Peyer's patch (tissue), 4 donors: ENCODE measurements around the gene FGF2. TPM values are rescaled to one million over a fixed set of nuclear protein-coding genes. Genes with fewer than 3 reads are reported as not detected.

Source experiments
- DNase-seq, 3 donors: peaks; one replicate each; pipeline ENCODE4 v3.0.0-alpha.2; 2017 to 2019
- H3K27ac ChIP-seq, 4 donors: fragments of 200-600 bp; sonication (generic); one replicate each; pipeline ENCODE4 v1.5.1; 2016 to 2019
- H3K27me3 ChIP-seq, 2 donors: fragments of 200-600 bp; sonication (generic); one replicate each; pipeline ENCODE4 v1.5.1; 2019
- H3K36me3 ChIP-seq, 3 donors: fragments of 200-600 bp; sonication (generic); one replicate each; pipeline ENCODE4 v1.5.1; 2016 to 2019
- H3K4me1 ChIP-seq, 4 donors: fragments of 200-600 bp; sonication (generic); one replicate each; pipeline ENCODE4 v1.5.1; 2016 to 2019
- H3K4me3 ChIP-seq, 4 donors: fragments of 200-600 bp; sonication (generic); 1 replicate in 3 of 4; 2 replicates in 1 of 4; pipeline ENCODE4 v1.5.1; 2016 to 2019; ENCODE audit warnings: mild to moderate bottlenecking in 1 of 4
- H3K9me3 ChIP-seq, 4 donors: fragments of 200-600 bp; sonication (generic); one replicate each; pipeline ENCODE4 v1.5.1; 2016 to 2019; ENCODE audit warnings: mild to moderate bottlenecking in 1 of 4
- POLR2A ChIP-seq, 2 donors: fragments of 450-650 bp; IDR thresholded peaks; one replicate each; pipeline ENCODE4 v1.5.1; 2017; ENCODE audit warnings: antibody characterized with exemption in 2 of 2, mild to moderate bottlenecking in 2 of 2, moderate library complexity in 2 of 2
- total RNA-seq, 4 donors: library from RNA; depleted of rRNA; stranded (reverse); fragments of >200 nt; gene quantifications; one replicate each; pipeline ENCODE4 v1.1.0, GENCODE V29; 2016
- TF ChIP-seq, protein P1 (sequence below), 6 experiments: fragments of 450-650 bp in 4 of 6; fragments of 200-600 bp in 2 of 6; sonication (generic) in 1 of 6; IDR thresholded peaks; one replicate each; pipeline ENCODE4 v1.5.1; 2017 to 2019; ENCODE audit warnings: antibody characterized with exemption in 6 of 6, mild to moderate bottlenecking in 3 of 6, moderate library complexity in 1 of 6

Gene FGF2
- total RNA-seq, 4 donors from 2014 or later = 1.0 to 5.8 (median 2.1) TPM

- no peaks in the 10 kb centered on the region for H3K4me1 ChIP-seq
- H3K9me3 ChIP-seq = no peaks in the 10 kb centered on the region
- no peaks in the 10 kb centered on the region for H3K36me3 ChIP-seq
- TF ChIP-seq POLR2A (IDR thresholded peaks at IDR 0.05) = no peak
- TF ChIP-seq, protein P1, sequence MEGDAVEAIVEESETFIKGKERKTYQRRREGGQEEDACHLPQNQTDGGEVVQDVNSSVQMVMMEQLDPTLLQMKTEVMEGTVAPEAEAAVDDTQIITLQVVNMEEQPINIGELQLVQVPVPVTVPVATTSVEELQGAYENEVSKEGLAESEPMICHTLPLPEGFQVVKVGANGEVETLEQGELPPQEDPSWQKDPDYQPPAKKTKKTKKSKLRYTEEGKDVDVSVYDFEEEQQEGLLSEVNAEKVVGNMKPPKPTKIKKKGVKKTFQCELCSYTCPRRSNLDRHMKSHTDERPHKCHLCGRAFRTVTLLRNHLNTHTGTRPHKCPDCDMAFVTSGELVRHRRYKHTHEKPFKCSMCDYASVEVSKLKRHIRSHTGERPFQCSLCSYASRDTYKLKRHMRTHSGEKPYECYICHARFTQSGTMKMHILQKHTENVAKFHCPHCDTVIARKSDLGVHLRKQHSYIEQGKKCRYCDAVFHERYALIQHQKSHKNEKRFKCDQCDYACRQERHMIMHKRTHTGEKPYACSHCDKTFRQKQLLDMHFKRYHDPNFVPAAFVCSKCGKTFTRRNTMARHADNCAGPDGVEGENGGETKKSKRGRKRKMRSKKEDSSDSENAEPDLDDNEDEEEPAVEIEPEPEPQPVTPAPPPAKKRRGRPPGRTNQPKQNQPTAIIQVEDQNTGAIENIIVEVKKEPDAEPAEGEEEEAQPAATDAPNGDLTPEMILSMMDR (IDR thresholded peaks at IDR 0.05) = no peak
- no peaks in the 10 kb centered on the region for H3K27me3 ChIP-seq
- no peak overlapping the region for H3K27ac ChIP-seq
- no peak for DNase-seq
- H3K4me3 ChIP-seq = no peak overlapping the region
Measured at GRCh38 chr4:122899682-122900081, 73.1 kb downstream of the FGF2 start.

- H3K27me3 ChIP-seq = no peaks in the 10 kb centered on the region
- no peaks in the 10 kb centered on the region for H3K36me3 ChIP-seq
- H3K4me1 ChIP-seq = no peaks in the 10 kb centered on the region
- no peak overlapping the region for H3K27ac ChIP-seq
- no peak for DNase-seq
- no peak overlapping the region for H3K4me3 ChIP-seq
- H3K9me3 ChIP-seq = no peaks in the 10 kb centered on the region
- TF ChIP-seq, protein P1 (IDR thresholded peaks at IDR 0.05) = no peak
- TF ChIP-seq POLR2A (IDR thresholded peaks at IDR 0.05) = no peak
Measured at GRCh38 chr4:122900314-122900713, 73.7 kb downstream of the FGF2 start.

DNA sequence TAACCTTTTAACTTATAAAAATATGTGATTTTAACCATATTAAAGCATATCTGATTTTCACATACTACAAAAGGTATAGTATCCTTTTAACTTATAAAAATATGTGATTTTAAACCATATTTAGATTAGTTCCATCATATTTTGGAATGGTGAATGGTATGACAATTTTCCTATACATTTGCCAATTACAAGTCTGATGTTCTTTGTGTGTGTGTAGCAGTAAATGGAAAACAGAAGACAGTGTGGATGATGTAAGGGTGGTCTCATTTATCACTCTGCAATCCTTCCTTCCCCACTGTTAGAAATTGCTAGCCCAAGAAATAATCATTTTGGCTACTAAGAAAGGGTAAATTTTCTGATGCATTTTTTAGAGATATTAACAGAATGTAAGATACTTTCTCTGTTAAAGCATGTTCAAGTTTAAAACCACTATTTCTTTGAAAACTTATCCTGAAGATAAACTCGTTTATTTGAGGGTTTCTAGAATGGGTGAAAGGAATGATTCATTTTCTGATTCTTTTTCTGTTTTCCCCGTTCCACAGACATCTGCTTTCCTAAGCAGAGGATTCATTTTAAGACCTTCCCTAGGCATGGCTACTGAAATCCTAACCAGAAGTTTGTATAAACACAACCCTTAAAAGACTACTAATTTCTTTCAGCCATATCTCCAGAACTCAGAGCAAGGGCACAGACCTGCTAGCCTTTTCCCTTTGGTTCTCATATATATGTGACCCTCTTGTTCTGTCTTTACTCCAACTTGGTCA, 74.8 kb downstream of the FGF2 start:
- Histone ChIP-seq H3K4me3 (no peak overlapping the region), H3K4me1 (no peaks in the 10 kb centered on the region), H3K27me3 (no peaks in the 10 kb centered on the region), H3K9me3 (no peaks in the 10 kb centered on the region), H3K27ac (no peak overlapping the region), H3K36me3 (no peaks in the 10 kb centered on the region)
- no peak for TF ChIP-seq POLR2A (IDR thresholded peaks at IDR 0.05)
- TF ChIP-seq, protein P1 (IDR thresholded peaks at IDR 0.05) = no peak
- DNase-seq = no peak

DNA sequence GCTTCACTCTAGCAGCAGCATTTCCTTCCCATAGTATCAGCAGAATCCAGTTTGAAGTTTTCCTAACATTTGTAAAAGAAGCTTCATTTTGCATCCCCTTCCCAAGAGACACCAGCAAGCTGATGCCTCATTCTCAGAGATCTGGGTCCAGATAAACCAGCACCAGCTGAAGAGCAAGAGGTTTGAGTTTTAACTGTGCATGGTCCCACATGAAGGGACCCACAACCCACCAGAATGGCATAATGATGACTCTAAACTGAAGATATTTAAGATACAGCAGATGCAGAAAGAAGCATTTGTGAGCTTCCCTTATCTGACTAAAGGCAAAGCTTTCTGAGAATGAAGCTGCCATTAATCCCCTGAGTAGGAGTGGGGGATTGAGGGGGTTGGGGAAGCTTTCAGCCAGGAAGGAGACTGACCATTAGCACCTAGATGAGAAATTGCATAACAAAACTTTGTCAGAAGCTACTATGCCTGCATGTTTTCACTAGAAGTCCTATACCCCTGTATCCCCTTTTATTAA, 77.2 kb downstream of the FGF2 start:
- Histone ChIP-seq H3K36me3 (no peaks in the 10 kb centered on the region), H3K4me3 (no peak overlapping the region), H3K4me1 (no peaks in the 10 kb centered on the region), H3K27ac (no peak overlapping the region), H3K27me3 (no peaks in the 10 kb centered on the region), H3K9me3 (no peaks in the 10 kb centered on the region)
- no peak for TF ChIP-seq POLR2A (IDR thresholded peaks at IDR 0.05)
- TF ChIP-seq, protein P1 (IDR thresholded peaks at IDR 0.05) = no peak
- no peak for DNase-seq

DNA sequence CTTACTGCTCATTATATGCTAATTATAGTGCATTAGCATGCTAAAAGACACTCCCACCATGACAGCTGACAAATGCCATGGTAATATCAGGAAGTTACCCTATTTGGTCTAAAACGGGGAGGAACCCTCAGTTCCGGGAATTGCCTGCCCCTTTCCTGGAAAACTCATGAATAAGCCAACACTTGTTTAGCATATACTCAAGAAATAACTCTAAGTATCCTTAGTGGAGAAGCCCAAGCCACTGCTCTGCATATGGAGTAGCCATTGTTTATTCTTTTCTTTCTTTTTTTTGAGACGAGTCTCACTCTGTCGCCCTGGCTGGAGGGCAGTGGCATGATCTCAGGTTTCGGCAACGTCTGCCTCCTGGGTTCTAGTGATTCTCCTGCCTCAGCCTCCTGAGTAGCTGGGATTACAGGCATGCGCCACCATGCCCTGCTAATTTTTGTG, 80.3 kb downstream of the FGF2 start:
- no peak overlapping the region for H3K27ac ChIP-seq
- TF ChIP-seq POLR2A (IDR thresholded peaks at IDR 0.05) = no peak
- TF ChIP-seq, protein P1 (IDR thresholded peaks at IDR 0.05) = no peak

More for the DNA sequence above, 80.3 kb downstream of the FGF2 start:
- H3K4me3 ChIP-seq = no peak overlapping the region
- no peaks in the 10 kb centered on the region for H3K4me1 ChIP-seq
- H3K9me3 ChIP-seq = no peaks in the 10 kb centered on the region
- no peaks in the 10 kb centered on the region for H3K36me3 ChIP-seq
- no peaks in the 10 kb centered on the region for H3K27me3 ChIP-seq
- no peak for DNase-seq
